ENCODE data around the gene NYNRIN.

Gene NYNRIN

DNA sequence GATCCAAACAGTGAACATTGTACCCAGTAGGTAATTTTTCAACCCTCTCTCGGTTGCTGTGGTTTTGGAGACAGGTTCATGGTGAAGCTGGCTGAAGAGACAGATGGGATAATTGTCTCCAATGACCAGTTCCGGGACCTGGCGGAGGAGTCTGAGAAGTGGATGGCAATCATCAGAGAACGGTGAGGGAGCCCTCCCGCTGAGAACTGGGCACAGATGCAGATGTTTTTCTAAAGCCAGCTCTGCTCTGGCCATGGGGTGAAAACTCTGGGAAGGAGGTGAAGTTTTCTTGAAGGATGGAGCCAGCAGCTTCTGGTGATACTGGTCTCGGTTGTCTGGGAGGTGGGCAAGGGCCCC lies 37.2 kb downstream of the NYNRIN start:
- Histone ChIP-seq H3K27me3 (ENCODE audit: control insufficient read depth, insufficient read depth, low read length) (no peaks in the 10 kb centered on the region), H3K4me3 (ENCODE audit: low read length) (no peak overlapping the region), H3K36me3 (ENCODE audit: control insufficient read depth, insufficient read depth, low read length) (peaks cover 43% of the 10 kb centered on the region), H3K4me1 (ENCODE audit: control insufficient read depth, insufficient read depth, low read length) (peaks cover 11% of the 10 kb centered on the region), H3K9ac (ENCODE audit: low read length) (no peak overlapping the region), H3K27ac (ENCODE audit: low read depth, low read length) (peak overlapping the region; percentile 62)

GRCh38 chr14:24436355-24437019 lies 37.7 kb downstream of the NYNRIN start:
- peaks cover 43% of the 10 kb centered on the region for H3K36me3 ChIP-seq (ENCODE audit: control insufficient read depth, insufficient read depth, low read length)
- peaks cover 10% of the 10 kb centered on the region for H3K4me1 ChIP-seq (ENCODE audit: control insufficient read depth, insufficient read depth, low read length)
- H3K9ac ChIP-seq (ENCODE audit: low read length): no peak overlapping the region
- no peaks in the 10 kb centered on the region for H3K27me3 ChIP-seq (ENCODE audit: control insufficient read depth, insufficient read depth, low read length)
- peak overlapping the region; percentile 62 for H3K27ac ChIP-seq (ENCODE audit: low read depth, low read length)
- H3K4me3 ChIP-seq (ENCODE audit: low read length): no peak overlapping the region

- Histone ChIP-seq H3K36me3 (ENCODE audit: control insufficient read depth, insufficient read depth, low read length) (peaks cover 40% of the 10 kb centered on the region), H3K4me3 (ENCODE audit: low read length) (no peak overlapping the region), H3K4me1 (ENCODE audit: control insufficient read depth, insufficient read depth, low read length) (peaks cover 11% of the 10 kb centered on the region), H3K27me3 (ENCODE audit: control insufficient read depth, insufficient read depth, low read length) (no peaks in the 10 kb centered on the region), H3K9ac (ENCODE audit: low read length) (no peak overlapping the region), H3K27ac (ENCODE audit: low read depth, low read length) (no peak overlapping the region)
These were observed 38.4 kb downstream of the NYNRIN start for GRCh38 chr14:24437020-24437735.

DNA sequence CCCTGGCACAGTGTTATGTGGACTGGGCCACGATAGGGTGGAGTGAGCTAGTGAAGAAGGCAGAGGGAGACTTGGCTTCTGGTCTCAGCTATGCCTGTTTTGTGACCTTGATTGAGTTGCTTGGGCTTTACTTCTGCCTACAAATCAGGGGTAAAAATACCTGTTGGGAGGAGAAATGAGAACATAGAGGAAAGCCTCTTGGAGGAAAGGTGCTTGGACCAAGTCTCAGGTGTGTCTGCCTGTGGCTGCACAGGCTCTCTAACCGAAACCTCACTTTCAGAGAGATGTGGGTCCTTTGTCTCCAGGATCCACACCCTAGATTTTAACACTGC lies 38.9 kb downstream of the NYNRIN start:
- no peak overlapping the region for H3K27ac ChIP-seq (ENCODE audit: low read depth, low read length)
- H3K4me3 ChIP-seq (ENCODE audit: low read length): no peak overlapping the region
- no peaks in the 10 kb centered on the region for H3K27me3 ChIP-seq (ENCODE audit: control insufficient read depth, insufficient read depth, low read length)
- H3K9ac ChIP-seq (ENCODE audit: low read length): no peak overlapping the region
- H3K4me1 ChIP-seq (ENCODE audit: control insufficient read depth, insufficient read depth, low read length): peaks cover 11% of the 10 kb centered on the region
- H3K36me3 ChIP-seq (ENCODE audit: control insufficient read depth, insufficient read depth, low read length): peaks cover 35% of the 10 kb centered on the region

- Histone ChIP-seq H3K9ac (ENCODE audit: low read length) (no peak overlapping the region), H3K36me3 (ENCODE audit: control insufficient read depth, insufficient read depth, low read length) (peaks cover 30% of the 10 kb centered on the region), H3K4me1 (ENCODE audit: control insufficient read depth, insufficient read depth, low read length) (peaks cover 11% of the 10 kb centered on the region), H3K4me3 (ENCODE audit: low read length) (no peak overlapping the region), H3K27ac (ENCODE audit: low read depth, low read length) (no peak overlapping the region), H3K27me3 (ENCODE audit: control insufficient read depth, insufficient read depth, low read length) (no peaks in the 10 kb centered on the region)
These were observed 39.7 kb downstream of the NYNRIN start for GRCh38 chr14:24438223-24439097.

- Histone ChIP-seq H3K4me1 (ENCODE audit: control insufficient read depth, insufficient read depth, low read length) (peaks cover 11% of the 10 kb centered on the region), H3K36me3 (ENCODE audit: control insufficient read depth, insufficient read depth, low read length) (peaks cover 27% of the 10 kb centered on the region), H3K4me3 (ENCODE audit: low read length) (no peak overlapping the region), H3K27me3 (ENCODE audit: control insufficient read depth, insufficient read depth, low read length) (no peaks in the 10 kb centered on the region), H3K27ac (ENCODE audit: low read depth, low read length) (no peak overlapping the region), H3K9ac (ENCODE audit: low read length) (no peak overlapping the region)
These were observed 40.5 kb downstream of the NYNRIN start for GRCh38 chr14:24439257-24439656.

- no peak overlapping the region for H3K27ac ChIP-seq (ENCODE audit: low read depth, low read length)
- no peak overlapping the region for H3K4me3 ChIP-seq (ENCODE audit: low read length)
- peaks cover 27% of the 10 kb centered on the region for H3K36me3 ChIP-seq (ENCODE audit: control insufficient read depth, insufficient read depth, low read length)
- H3K4me1 ChIP-seq (ENCODE audit: control insufficient read depth, insufficient read depth, low read length): peaks cover 11% of the 10 kb centered on the region
- H3K27me3 ChIP-seq (ENCODE audit: control insufficient read depth, insufficient read depth, low read length): no peaks in the 10 kb centered on the region
- no peak overlapping the region for H3K9ac ChIP-seq (ENCODE audit: low read length)
These were observed 41.2 kb downstream of the NYNRIN start for GRCh38 chr14:24439830-24440605.

DNA sequence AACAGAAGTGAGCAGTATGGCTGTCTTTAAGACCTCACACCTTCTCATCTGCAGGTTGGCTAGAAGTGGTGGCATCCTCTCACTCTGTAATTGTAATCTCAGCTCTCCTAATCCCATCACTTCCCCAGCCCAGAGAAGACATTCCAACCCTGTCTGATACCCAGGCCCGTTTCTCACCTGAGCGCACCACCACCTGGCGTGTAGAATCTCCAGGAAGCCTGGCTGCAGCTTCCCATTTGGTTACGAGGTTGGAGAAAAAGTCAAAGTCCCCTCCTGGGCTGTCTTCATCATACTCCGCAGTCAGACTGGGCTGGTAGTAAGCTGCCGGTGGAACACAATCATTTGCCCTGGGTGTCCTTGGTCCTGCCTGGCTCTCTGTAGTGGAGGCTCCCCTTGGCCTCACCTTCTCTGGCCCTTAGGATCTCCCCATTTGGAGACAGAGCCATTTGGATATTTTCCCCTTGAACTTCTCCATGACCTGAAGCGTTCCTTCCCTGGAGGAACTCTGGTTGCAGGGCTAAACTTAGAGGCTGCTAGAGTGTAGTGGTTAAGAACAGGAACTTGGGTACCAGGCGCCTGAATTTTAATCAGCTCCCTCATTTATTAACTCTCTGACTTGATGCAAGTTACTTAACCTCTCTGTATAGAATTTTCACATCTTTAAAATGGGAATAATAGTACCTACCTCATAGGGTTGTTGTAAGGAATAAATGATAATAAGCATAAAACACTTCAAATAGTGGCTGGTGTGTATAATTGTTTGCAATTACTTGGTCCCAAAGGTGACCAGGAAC lies 42.0 kb downstream of the NYNRIN start:
- Histone ChIP-seq H3K4me3 (ENCODE audit: low read length) (no peak overlapping the region), H3K36me3 (ENCODE audit: control insufficient read depth, insufficient read depth, low read length) (peaks cover 27% of the 10 kb centered on the region), H3K9ac (ENCODE audit: low read length) (no peak overlapping the region), H3K4me1 (ENCODE audit: control insufficient read depth, insufficient read depth, low read length) (peaks cover 11% of the 10 kb centered on the region), H3K27me3 (ENCODE audit: control insufficient read depth, insufficient read depth, low read length) (no peaks in the 10 kb centered on the region), H3K27ac (ENCODE audit: low read depth, low read length) (no peak overlapping the region)

DNA sequence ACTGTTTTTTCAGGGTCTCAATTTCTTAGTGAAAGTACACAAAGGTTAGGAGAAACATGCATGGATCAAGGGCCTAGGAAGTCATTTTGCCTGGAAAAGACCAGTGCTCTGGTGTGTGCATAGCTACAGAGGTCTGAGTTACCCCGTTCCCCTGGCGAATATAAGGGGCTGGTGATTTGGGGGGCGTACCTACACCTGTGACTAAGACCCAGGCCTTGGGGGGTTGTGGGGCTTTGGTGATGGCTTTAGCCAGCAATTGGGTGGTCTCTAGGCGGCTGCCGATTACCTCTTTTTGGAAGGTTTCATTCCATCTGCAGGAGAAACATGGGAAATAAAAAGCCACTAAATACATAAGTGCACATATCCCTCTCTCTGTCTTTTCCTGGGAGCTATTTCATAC lies 42.7 kb downstream of the NYNRIN start:
- Histone ChIP-seq H3K27ac (ENCODE audit: low read depth, low read length) (peak overlapping the region; percentile 100), H3K36me3 (ENCODE audit: control insufficient read depth, insufficient read depth, low read length) (peaks cover 23% of the 10 kb centered on the region), H3K4me3 (ENCODE audit: low read length) (peak overlapping the region; percentile 95), H3K4me1 (ENCODE audit: control insufficient read depth, insufficient read depth, low read length) (peaks cover 10% of the 10 kb centered on the region), H3K9ac (ENCODE audit: low read length) (no peak overlapping the region), H3K27me3 (ENCODE audit: control insufficient read depth, insufficient read depth, low read length) (no peaks in the 10 kb centered on the region)

GRCh38 chr14:24441904-24442239 lies 43.1 kb downstream of the NYNRIN start:
- H3K27me3 ChIP-seq (ENCODE audit: control insufficient read depth, insufficient read depth, low read length): no peaks in the 10 kb centered on the region
- H3K27ac ChIP-seq (ENCODE audit: low read depth, low read length): peak overlapping the region; percentile 100
- H3K36me3 ChIP-seq (ENCODE audit: control insufficient read depth, insufficient read depth, low read length): peaks cover 22% of the 10 kb centered on the region
- H3K4me3 ChIP-seq (ENCODE audit: low read length): peak overlapping the region; percentile 95
- H3K9ac ChIP-seq (ENCODE audit: low read length): no peak overlapping the region
- peaks cover 8% of the 10 kb centered on the region for H3K4me1 ChIP-seq (ENCODE audit: control insufficient read depth, insufficient read depth, low read length)

- peak within 1 kb of the TSS; percentile 100 for H3K27ac ChIP-seq (ENCODE audit: low read depth, low read length)
- H3K4me1 ChIP-seq (ENCODE audit: control insufficient read depth, insufficient read depth, low read length): peaks cover 8% of the 10 kb centered on the region
- peak within 1 kb of the TSS; percentile 98 for H3K9ac ChIP-seq (ENCODE audit: low read length)
- H3K4me3 ChIP-seq (ENCODE audit: low read length): peak within 1 kb of the TSS; percentile 95
- no peaks in the 10 kb centered on the region for H3K27me3 ChIP-seq (ENCODE audit: control insufficient read depth, insufficient read depth, low read length)
- peaks cover 16% of the 10 kb centered on the region for H3K36me3 ChIP-seq (ENCODE audit: control insufficient read depth, insufficient read depth, low read length)
These were observed 43.6 kb downstream of the NYNRIN start, which contains the start of gene SDR39U1 for GRCh38 chr14:24442240-24443052. TSS of gene SDR39U1 (minus strand) at chr14:24442776. CDS start at chr14:24442769, 7 bp downstream.

Data from rectal smooth muscle tissue (tissue), 1 donor.